B cell (primary cell): Measurements from ENCODE around the gene THAP8.

Experiments used
- EZH2 ChIP-seq: IDR thresholded peaks from 2 replicates; pipeline ENCODE4 v1.6.1; 2012; ENCODE audit warnings: borderline replicate concordance, low read depth, mild to moderate bottlenecking, moderate library complexity, low read length; ENCODE audit not compliant: insufficient read depth, poor library complexity, severe bottlenecking
- TF ChIP-seq, protein P1 (sequence below): fragments of 200-600 bp; IDR thresholded peaks from one replicate; pipeline ENCODE4 v1.8.0; 2022; ENCODE audit warnings: antibody characterized with exemption, mild to moderate bottlenecking

DNA sequence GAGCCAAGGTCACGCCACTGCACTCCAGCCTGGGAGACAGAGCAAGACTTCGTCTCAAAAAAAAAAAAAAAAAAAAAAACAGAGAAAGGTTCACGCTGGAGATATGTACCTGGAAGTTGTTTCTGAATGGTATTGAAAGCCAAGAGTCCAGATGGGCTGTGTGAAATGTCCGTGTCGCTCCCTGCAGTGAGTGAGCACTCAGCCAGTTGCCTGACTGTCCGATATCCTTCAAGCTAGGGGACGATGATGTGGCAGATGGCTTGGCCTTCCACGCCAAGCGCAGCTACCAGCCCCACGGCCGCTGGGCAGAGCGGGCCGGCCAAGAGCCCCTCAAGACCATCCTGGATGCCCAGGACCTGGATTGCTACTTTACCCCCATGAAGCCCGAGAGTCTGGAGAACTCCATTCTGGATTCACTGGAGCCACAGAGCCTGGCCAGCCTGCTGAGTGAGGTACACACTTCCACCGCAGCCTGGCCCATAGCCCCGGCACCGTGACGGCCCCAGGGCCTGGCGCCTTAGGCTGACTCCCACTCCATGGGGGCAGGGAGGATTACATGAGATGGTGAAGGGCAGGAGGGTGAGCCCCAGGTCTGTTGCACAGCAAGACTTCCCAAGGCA lies 45.2 kb upstream of the THAP8 start:
- TF ChIP-seq, protein P1, sequence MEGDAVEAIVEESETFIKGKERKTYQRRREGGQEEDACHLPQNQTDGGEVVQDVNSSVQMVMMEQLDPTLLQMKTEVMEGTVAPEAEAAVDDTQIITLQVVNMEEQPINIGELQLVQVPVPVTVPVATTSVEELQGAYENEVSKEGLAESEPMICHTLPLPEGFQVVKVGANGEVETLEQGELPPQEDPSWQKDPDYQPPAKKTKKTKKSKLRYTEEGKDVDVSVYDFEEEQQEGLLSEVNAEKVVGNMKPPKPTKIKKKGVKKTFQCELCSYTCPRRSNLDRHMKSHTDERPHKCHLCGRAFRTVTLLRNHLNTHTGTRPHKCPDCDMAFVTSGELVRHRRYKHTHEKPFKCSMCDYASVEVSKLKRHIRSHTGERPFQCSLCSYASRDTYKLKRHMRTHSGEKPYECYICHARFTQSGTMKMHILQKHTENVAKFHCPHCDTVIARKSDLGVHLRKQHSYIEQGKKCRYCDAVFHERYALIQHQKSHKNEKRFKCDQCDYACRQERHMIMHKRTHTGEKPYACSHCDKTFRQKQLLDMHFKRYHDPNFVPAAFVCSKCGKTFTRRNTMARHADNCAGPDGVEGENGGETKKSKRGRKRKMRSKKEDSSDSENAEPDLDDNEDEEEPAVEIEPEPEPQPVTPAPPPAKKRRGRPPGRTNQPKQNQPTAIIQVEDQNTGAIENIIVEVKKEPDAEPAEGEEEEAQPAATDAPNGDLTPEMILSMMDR, result no peak
- TF ChIP-seq EZH2, result no peak
